GM19023 (cell line): Measurements from ENCODE around the gene RPL31.
A peak's percentile ranks its signal among the peaks of the same experiment; 100 is the strongest.

Source experiments
- ATAC-seq: cut with Tn5 transposase; IDR thresholded peaks from one replicate; pipeline ENCODE4 v1.9.1; 2021; ENCODE audit warnings: mild to moderate bottlenecking, moderate library complexity; ENCODE audit not compliant: unreplicated experiment

RPL31 gene

GRCh38 chr2:100974712-100975520 is 27.2 kb upstream of the RPL31 start:
- ATAC-seq = no peak

- no peak for ATAC-seq
Observed at GRCh38 chr2:100975521-100975785, 26.6 kb upstream of the RPL31 start.

GRCh38 chr2:100976061-100976460 is 26.0 kb upstream of the RPL31 start:
- no peak for ATAC-seq

- peak; percentile 77 for ATAC-seq
Observed at GRCh38 chr2:100976645-100977391, 25.3 kb upstream of the RPL31 start.

GRCh38 chr2:100977511-100977910 is 24.6 kb upstream of the RPL31 start:
- no peak for ATAC-seq

- no peak for ATAC-seq
Observed at GRCh38 chr2:100978582-100979191, 23.4 kb upstream of the RPL31 start.

GRCh38 chr2:100980046-100980445 is 22.0 kb upstream of the RPL31 start:
- no peak for ATAC-seq

- no peak for ATAC-seq
Observed at GRCh38 chr2:100981011-100981410, 21.1 kb upstream of the RPL31 start.

- no peak for ATAC-seq
Observed at GRCh38 chr2:100982431-100982861, 19.6 kb upstream of the RPL31 start.

- ATAC-seq = no peak
Observed at GRCh38 chr2:100983201-100983600, 18.9 kb upstream of the RPL31 start.

GRCh38 chr2:100983684-100984310 is 18.3 kb upstream of the RPL31 start:
- ATAC-seq = no peak

- peak; percentile 73 for ATAC-seq
Observed at GRCh38 chr2:100984892-100985307, 17.2 kb upstream of the RPL31 start.

GRCh38 chr2:100986157-100986556 is 15.9 kb upstream of the RPL31 start:
- no peak for ATAC-seq

GRCh38 chr2:100987536-100987935 is 14.6 kb upstream of the RPL31 start:
- ATAC-seq = no peak

- no peak for ATAC-seq
Observed at GRCh38 chr2:100987974-100988373, 14.1 kb upstream of the RPL31 start.

GRCh38 chr2:100988630-100989417 is 13.3 kb upstream of the RPL31 start:
- ATAC-seq = no peak

GRCh38 chr2:100989666-100990065 is 12.4 kb upstream of the RPL31 start:
- ATAC-seq = no peak

- ATAC-seq = no peak
Observed at GRCh38 chr2:100990166-100990565, 11.9 kb upstream of the RPL31 start.

GRCh38 chr2:100990650-100991403 is 11.3 kb upstream of the RPL31 start:
- no peak for ATAC-seq

GRCh38 chr2:100991404-100991773 is 10.7 kb upstream of the RPL31 start:
- ATAC-seq = no peak
